ENCODE measurements around the gene KCNA1. TPM values are rescaled to one million over a fixed set of nuclear protein-coding genes. Genes with fewer than 3 reads are reported as not detected.

Gene KCNA1
- total and polyA plus RNA-seq, 2 donors (not counting 3 experiments of a cell fraction or from before 2014, with no cell fraction given): not detected

- H3K4me1 ChIP-seq (ENCODE audit: control insufficient read depth, extremely low read depth, insufficient read depth, low read length): no peaks in the 10 kb centered on the region
- intact Hi-C loops (cut with micrococcal nuclease): no loop called here
Measured at GRCh38 chr12:4867384-4867783, 42.3 kb upstream of the KCNA1 start.

GRCh38 chr12:4870423-4870822, 39.3 kb upstream of the KCNA1 start:
- H3K4me3 ChIP-seq (replicated peaks in 1 of 3; ENCODE audit: insufficient read depth in 1 of 3, low read depth in 1 of 3, low read length in 3 of 3): no peak overlapping the region
- FAIRE-seq (no peak), DNase-seq (ENCODE audit: low read depth, low spot score) (no peak)
- H3K9me3 ChIP-seq (replicated peaks; ENCODE audit: control insufficient read depth, insufficient read depth, low read length): no peaks in the 10 kb centered on the region
- TF ChIP-seq EZH2 (IDR thresholded peaks at IDR 0.05; ENCODE audit: borderline replicate concordance, low read depth, low read length, severe bottlenecking): no peak
- no peak for TF ChIP-seq POLR2AphosphoS5 (IDR thresholded peaks at IDR 0.05; ENCODE audit: insufficient read depth, low read depth, low read length)
- TF ChIP-seq JUN (IDR thresholded peaks at IDR 0.05; ENCODE audit: borderline replicate concordance, insufficient read depth, insufficient read length, low read depth): no peak
- TF ChIP-seq CTCF (IDR thresholded peaks at IDR 0.05; ENCODE audit: extremely low read depth in 1 of 2, insufficient read depth in 1 of 2, low read depth in 1 of 2, low read length in 2 of 2): no peak
- no peak for TF ChIP-seq POLR2A (IDR thresholded peaks at IDR 0.05; ENCODE audit: low read depth, low read length)
- no peak for TF ChIP-seq MYC (IDR thresholded peaks at IDR 0.05; ENCODE audit: low read depth, low read length)
- TF ChIP-seq MAX (IDR thresholded peaks at IDR 0.05; ENCODE audit: insufficient read depth, insufficient read length): no peak
- TF ChIP-seq FOS (IDR thresholded peaks at IDR 0.05; ENCODE audit: borderline replicate concordance, insufficient read depth, low read length): no peak
- no peak for TF ChIP-seq GATA2 (IDR thresholded peaks at IDR 0.05; ENCODE audit: insufficient read depth, insufficient read length, low read depth, low read length)
- H3K9me1 ChIP-seq (replicated peaks; ENCODE audit: control insufficient read depth, extremely low read depth, insufficient read depth, low read length): no peaks in the 10 kb centered on the region
- no peak overlapping the region for H3K9ac ChIP-seq (replicated peaks; ENCODE audit: extremely low read depth, insufficient read depth, low read length)
- no peak overlapping the region for H2AFZ ChIP-seq (ENCODE audit: low read depth, low read length)
- no peaks in the 10 kb centered on the region for H3K27me3 ChIP-seq (ENCODE audit: control insufficient read depth in 2 of 2, insufficient read depth in 2 of 2, low read length in 2 of 2)
- no peak overlapping the region for H3K4me2 ChIP-seq (ENCODE audit: insufficient read depth, low read length)
- intact Hi-C loops (cut with micrococcal nuclease): no loop called here
- no peaks in the 10 kb centered on the region for H3K4me1 ChIP-seq (ENCODE audit: control insufficient read depth, extremely low read depth, insufficient read depth, low read length)
- dilution Hi-C loops (cut with MboI; ENCODE audit: extremely low pct_ligation_motif_present, low sequenced_read_pairs): no loop called here
- ChIA-PET POLR2A (no interaction called here), CTCF (interaction anchor here (1.3 to 1.8 kb wide), 3 partner anchors 13 to 21 kb away, joined by 3 to 14 read pairs (median 12); no protein-coding TSS in a partner anchor)
- BruUV-seq (replicated peaks): no TSS peak
- no peaks in the 10 kb centered on the region for H3K79me2 ChIP-seq (ENCODE audit: control insufficient read depth, insufficient read depth, low read length)
- no peak overlapping the region for H3K27ac ChIP-seq (ENCODE audit: insufficient read depth, low read depth, low read length)
- no peaks in the 10 kb centered on the region for H4K20me1 ChIP-seq (replicated peaks; ENCODE audit: control insufficient read depth, extremely low read depth, insufficient read depth, low read length)
- no peaks in the 10 kb centered on the region for H3K36me3 ChIP-seq (ENCODE audit: control insufficient read depth in 2 of 2, extremely low read depth in 1 of 2, insufficient read depth in 2 of 2, low read length in 2 of 2)

More at GRCh38 chr12:4867384-4867783, 42.3 kb upstream of the KCNA1 start:
- Histone ChIP-seq H3K27me3 (ENCODE audit: control insufficient read depth in 2 of 2, insufficient read depth in 2 of 2, low read length in 2 of 2) (no peaks in the 10 kb centered on the region), H3K9me1 (replicated peaks; ENCODE audit: control insufficient read depth, extremely low read depth, insufficient read depth, low read length) (no peaks in the 10 kb centered on the region), H4K20me1 (replicated peaks; ENCODE audit: control insufficient read depth, extremely low read depth, insufficient read depth, low read length) (no peaks in the 10 kb centered on the region), H3K36me3 (ENCODE audit: control insufficient read depth in 2 of 2, extremely low read depth in 1 of 2, insufficient read depth in 2 of 2, low read length in 2 of 2) (no peaks in the 10 kb centered on the region), H3K4me3 (replicated peaks in 1 of 3; ENCODE audit: insufficient read depth in 1 of 3, low read depth in 1 of 3, low read length in 3 of 3) (no peak overlapping the region), H3K27ac (ENCODE audit: insufficient read depth, low read depth, low read length) (no peak overlapping the region), H3K4me2 (ENCODE audit: insufficient read depth, low read length) (no peak overlapping the region), H3K79me2 (ENCODE audit: control insufficient read depth, insufficient read depth, low read length) (no peaks in the 10 kb centered on the region), H2AFZ (ENCODE audit: low read depth, low read length) (no peak overlapping the region), H3K9ac (replicated peaks; ENCODE audit: extremely low read depth, insufficient read depth, low read length) (no peak overlapping the region), H3K9me3 (replicated peaks; ENCODE audit: control insufficient read depth, insufficient read depth, low read length) (no peaks in the 10 kb centered on the region)
- CTCF ChIA-PET: interaction anchor here (2.2 kb wide), 1 partner anchor 9 kb away, joined by 13 read pairs; no protein-coding TSS in a partner anchor
- BruUV-seq (replicated peaks): no TSS peak
- TF ChIP-seq POLR2AphosphoS5 (IDR thresholded peaks at IDR 0.05; ENCODE audit: insufficient read depth, low read depth, low read length) (no peak), FOS (IDR thresholded peaks at IDR 0.05; ENCODE audit: borderline replicate concordance, insufficient read depth, low read length) (no peak), POLR2A (IDR thresholded peaks at IDR 0.05; ENCODE audit: low read depth, low read length) (no peak)
- DNase-seq (ENCODE audit: low read depth, low spot score): no peak
- POLR2A ChIA-PET: no interaction called here
- dilution Hi-C loops (cut with MboI; ENCODE audit: extremely low pct_ligation_motif_present, low sequenced_read_pairs): no loop called here
- FAIRE-seq: no peak
